ENCODE results near the gene FALEC.
"Not testable (repeated sequence)": the region's sequence is repeated elsewhere in the genome, so short reads cannot be mapped to it uniquely, and the experiment has no call there.

The FALEC gene

DNA sequence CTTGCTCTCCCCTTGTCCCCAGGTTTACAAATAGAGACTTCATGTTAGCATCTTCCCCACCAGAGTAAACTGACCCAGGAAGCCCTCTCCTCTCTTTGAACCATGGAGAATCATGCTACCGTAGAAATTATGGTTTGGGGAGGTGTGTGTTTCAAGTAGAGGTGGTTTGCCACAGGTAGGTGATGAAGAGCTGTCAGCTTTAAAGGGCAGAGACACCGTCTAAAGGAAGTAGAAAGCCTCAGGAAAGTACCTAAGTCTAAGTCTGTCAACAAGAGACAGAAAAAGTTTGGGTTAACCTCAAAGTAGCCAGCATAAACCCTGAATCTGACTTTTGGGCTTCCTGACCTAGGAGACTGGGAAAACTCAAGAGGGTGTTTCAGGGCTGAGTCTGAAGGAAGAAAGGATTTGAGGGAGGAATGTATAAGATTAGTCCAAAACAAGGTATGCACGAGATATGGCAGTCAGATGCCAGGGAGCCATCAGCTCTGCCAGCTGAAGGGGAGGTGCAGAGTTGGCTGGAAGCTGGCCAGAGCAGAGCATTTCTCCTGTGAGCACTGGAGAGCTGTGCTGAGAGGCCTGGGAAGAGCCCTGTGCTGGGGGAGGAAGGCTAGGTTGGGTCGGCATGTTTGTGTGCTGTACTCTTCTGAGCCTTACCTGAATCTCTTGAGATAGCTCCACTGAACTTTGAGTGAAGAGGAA is 47.9 kb downstream of the FALEC start:
- Histone ChIP-seq H3K9ac (ENCODE audit: low read depth, low read length) (peak overlapping the region; percentile 92; the same call in 1 of the 2 replicates), H3K4me3 (ENCODE audit: low read length) (peak overlapping the region; percentile 92; the same call in 1 of the 2 replicates), H3K36me3 (ENCODE audit: insufficient read depth, low read depth, low read length) (no peaks in the 10 kb centered on the region), H3K4me1 (ENCODE audit: insufficient read depth, low read length) (peaks cover 45% of the 10 kb centered on the region), H3K9me3 (ENCODE audit: insufficient read depth, low read depth, low read length) (no peaks in the 10 kb centered on the region), H3K27me3 (ENCODE audit: insufficient read depth, low read length) (no peaks in the 10 kb centered on the region), H3K27ac (ENCODE audit: low read length) (peak overlapping the region; percentile 58)

DNA sequence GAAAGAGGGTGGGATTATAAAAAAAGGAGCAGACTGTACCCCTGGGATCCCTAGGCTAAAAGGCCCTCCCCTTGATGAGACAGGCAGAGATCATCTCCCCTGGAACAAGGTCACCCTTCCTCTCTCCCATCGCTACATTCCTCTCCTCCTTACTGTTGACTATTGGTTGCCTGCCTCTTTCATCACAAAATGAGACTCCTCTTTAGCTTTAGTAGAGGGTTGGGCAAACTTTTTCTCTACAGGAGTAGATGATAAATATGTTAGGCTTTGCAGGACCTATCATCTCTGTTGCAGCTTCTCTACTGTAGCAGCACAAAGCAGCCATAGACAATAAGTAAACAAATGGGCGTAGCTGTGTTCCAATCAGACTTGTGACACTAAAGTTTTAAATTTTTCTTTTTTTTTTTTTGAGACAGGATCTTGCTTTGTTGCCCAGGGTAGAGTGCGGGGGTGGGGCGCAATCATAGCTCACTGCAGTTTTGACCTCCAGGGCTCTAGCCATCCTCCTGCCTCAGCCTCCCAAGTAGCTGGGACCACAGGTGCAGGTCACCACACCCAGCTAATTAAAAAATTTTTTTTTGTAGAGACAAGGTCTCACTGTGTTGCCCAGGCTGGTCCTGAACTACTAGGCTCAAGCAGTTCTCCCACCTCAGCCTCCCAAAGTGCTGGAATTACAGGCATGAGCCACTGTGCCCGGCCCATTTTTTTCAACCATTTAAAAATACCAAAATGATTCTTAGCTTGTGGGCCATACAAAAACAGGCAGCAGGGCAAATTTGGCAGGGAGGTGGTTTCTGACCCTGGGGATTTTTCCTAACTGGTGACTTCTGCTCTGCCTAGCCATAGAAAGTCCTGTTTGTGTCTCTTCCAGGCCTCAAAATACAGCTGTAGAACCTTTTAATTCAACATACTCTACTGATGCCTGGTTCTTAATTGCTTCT is 48.8 kb downstream of the FALEC start:
- H3K27ac ChIP-seq (ENCODE audit: low read length), result peak overlapping the region; percentile 58
- peak overlapping the region; percentile 5; the same call in 1 of the 2 replicates for H3K9ac ChIP-seq (ENCODE audit: low read depth, low read length)
- no peaks in the 10 kb centered on the region for H3K9me3 ChIP-seq (ENCODE audit: insufficient read depth, low read depth, low read length)
- H3K4me3 ChIP-seq (ENCODE audit: low read length), result no peak overlapping the region
- peaks cover 51% of the 10 kb centered on the region for H3K4me1 ChIP-seq (ENCODE audit: insufficient read depth, low read length)
- H3K27me3 ChIP-seq (ENCODE audit: insufficient read depth, low read length), result no peaks in the 10 kb centered on the region
- H3K36me3 ChIP-seq (ENCODE audit: insufficient read depth, low read depth, low read length), result no peaks in the 10 kb centered on the region

GRCh38 chr1:150565240-150565991 is 49.9 kb downstream of the FALEC start:
- H3K9me3 ChIP-seq (ENCODE audit: insufficient read depth, low read depth, low read length); H3K9ac ChIP-seq (ENCODE audit: low read depth, low read length); H3K36me3 ChIP-seq (ENCODE audit: insufficient read depth, low read depth, low read length); H3K27me3 ChIP-seq (ENCODE audit: insufficient read depth, low read length); H3K4me3 ChIP-seq (ENCODE audit: low read length); H3K27ac ChIP-seq (ENCODE audit: low read length): not testable (repeated sequence)
- H3K4me1 ChIP-seq (ENCODE audit: insufficient read depth, low read length), result peaks cover 56% of the 10 kb centered on the region

- H3K9ac ChIP-seq (ENCODE audit: low read depth, low read length), result peak overlapping the region; percentile 90; the same call in 1 of the 2 replicates
- H3K4me1 ChIP-seq (ENCODE audit: insufficient read depth, low read length), result peaks cover 56% of the 10 kb centered on the region
- H3K36me3 ChIP-seq (ENCODE audit: insufficient read depth, low read depth, low read length), result peaks cover 14% of the 10 kb centered on the region
- peak overlapping the region; percentile 94 for H3K27ac ChIP-seq (ENCODE audit: low read length)
- no peaks in the 10 kb centered on the region for H3K27me3 ChIP-seq (ENCODE audit: insufficient read depth, low read length)
- no peaks in the 10 kb centered on the region for H3K9me3 ChIP-seq (ENCODE audit: insufficient read depth, low read depth, low read length)
- H3K4me3 ChIP-seq (ENCODE audit: low read length), result peak overlapping the region; percentile 62; the same call in 1 of the 2 replicates
Measured at GRCh38 chr1:150566589-150567340, 51.2 kb downstream of the FALEC start.

DNA sequence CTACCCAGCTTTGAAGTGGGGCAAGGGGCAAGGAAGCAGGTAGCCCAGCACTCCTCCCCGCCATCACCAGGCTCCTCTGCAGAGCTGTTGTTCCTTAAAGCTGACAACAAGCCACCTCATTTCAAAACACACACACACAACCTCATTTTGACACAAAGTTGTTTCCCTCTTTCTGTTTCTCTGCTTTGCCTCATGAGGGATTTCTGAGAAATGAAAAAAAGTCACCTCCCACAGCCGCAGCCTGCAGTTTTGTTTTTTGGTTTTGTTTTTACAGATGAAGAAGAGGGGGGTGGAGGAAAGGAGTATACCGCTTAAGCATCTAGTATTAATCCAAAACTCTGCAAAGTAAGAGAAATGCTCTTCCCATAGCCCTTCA is 51.8 kb downstream of the FALEC start:
- Histone ChIP-seq H3K4me3 (ENCODE audit: low read length) (peak overlapping the region; percentile 62), H3K9me3 (ENCODE audit: insufficient read depth, low read depth, low read length) (no peaks in the 10 kb centered on the region), H3K9ac (ENCODE audit: low read depth, low read length) (peak overlapping the region; percentile 90; the same call in 1 of the 2 replicates), H3K36me3 (ENCODE audit: insufficient read depth, low read depth, low read length) (peaks cover 15% of the 10 kb centered on the region), H3K27ac (ENCODE audit: low read length) (peak overlapping the region; percentile 94), H3K27me3 (ENCODE audit: insufficient read depth, low read length) (no peaks in the 10 kb centered on the region), H3K4me1 (ENCODE audit: insufficient read depth, low read length) (peaks cover 55% of the 10 kb centered on the region)

GRCh38 chr1:150567717-150568593 is 52.4 kb downstream of the FALEC start:
- Histone ChIP-seq H3K36me3 (ENCODE audit: insufficient read depth, low read depth, low read length) (peaks cover 21% of the 10 kb centered on the region), H3K4me3 (ENCODE audit: low read length) (peak overlapping the region; percentile 62), H3K9ac (ENCODE audit: low read depth, low read length) (peak overlapping the region; percentile 90), H3K27ac (ENCODE audit: low read length) (peak overlapping the region; percentile 94), H3K4me1 (ENCODE audit: insufficient read depth, low read length) (peaks cover 51% of the 10 kb centered on the region), H3K27me3 (ENCODE audit: insufficient read depth, low read length) (no peaks in the 10 kb centered on the region), H3K9me3 (ENCODE audit: insufficient read depth, low read depth, low read length) (no peaks in the 10 kb centered on the region)

DNA sequence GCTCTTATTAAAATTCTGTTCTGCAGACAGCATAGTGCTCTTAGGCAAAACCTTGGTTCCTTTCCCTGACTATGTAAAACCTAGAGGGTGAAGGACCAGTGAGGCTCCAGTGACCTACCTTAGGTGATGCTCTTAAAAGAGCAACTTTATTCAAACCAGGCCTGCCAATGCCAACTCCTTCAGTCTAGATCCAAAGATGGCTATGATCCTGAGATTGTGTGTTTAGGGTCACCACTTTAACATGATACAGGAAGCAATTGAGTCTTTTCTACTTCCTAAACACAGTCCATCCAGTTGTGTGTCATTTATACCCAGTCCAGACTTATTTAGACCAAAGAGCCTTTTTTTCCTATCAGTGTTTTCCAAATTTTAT is 53.0 kb downstream of the FALEC start:
- Histone ChIP-seq H3K4me3 (ENCODE audit: low read length) (peak overlapping the region; percentile 62), H3K36me3 (ENCODE audit: insufficient read depth, low read depth, low read length) (peaks cover 28% of the 10 kb centered on the region), H3K9me3 (ENCODE audit: insufficient read depth, low read depth, low read length) (no peaks in the 10 kb centered on the region), H3K9ac (ENCODE audit: low read depth, low read length) (peak overlapping the region; percentile 90), H3K4me1 (ENCODE audit: insufficient read depth, low read length) (peaks cover 51% of the 10 kb centered on the region), H3K27ac (ENCODE audit: low read length) (peak overlapping the region; percentile 94), H3K27me3 (ENCODE audit: insufficient read depth, low read length) (no peaks in the 10 kb centered on the region)

DNA sequence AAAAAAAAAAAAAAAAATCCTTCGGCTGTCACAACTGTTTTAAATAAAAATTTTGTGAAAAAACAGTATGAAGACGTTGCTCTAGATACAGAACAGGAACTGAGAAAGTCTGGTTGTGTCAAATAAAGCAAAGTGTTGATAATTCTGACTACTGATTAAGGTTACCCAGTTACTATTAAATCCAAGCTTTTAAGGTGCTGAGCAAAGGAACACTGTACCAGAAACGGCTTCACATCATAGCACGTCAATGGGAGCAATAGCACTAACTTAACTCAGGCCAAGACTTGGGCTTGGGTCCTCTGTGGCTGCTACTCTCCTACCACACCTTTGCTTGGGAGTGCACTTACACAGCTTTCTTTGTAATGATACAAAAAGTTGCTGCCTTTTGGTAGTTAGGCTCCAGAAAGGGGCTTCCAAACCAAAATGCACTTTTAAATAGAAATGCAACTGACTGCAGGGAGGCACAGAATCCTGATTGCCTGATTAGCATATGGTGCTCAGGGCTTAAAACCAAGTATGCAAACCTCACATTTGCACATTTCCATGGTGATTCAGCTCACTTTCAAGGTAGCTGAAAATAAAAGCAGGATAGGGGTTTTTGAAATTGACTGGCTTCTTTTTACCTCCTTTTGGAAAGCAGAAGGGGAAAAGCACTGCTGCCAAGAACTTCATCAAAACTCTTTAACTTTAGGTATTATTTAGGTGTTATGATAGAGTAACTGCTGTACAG is 57.5 kb downstream of the FALEC start:
- Histone ChIP-seq H3K9me3 (ENCODE audit: insufficient read depth, low read depth, low read length) (no peaks in the 10 kb centered on the region), H3K27ac (ENCODE audit: low read length) (no peak overlapping the region), H3K4me3 (ENCODE audit: low read length) (peak overlapping the region; percentile 3; the same call in 1 of the 2 replicates), H3K4me1 (ENCODE audit: insufficient read depth, low read length) (peaks cover 51% of the 10 kb centered on the region), H3K9ac (ENCODE audit: low read depth, low read length) (no peak overlapping the region), H3K36me3 (ENCODE audit: insufficient read depth, low read depth, low read length) (peaks cover 73% of the 10 kb centered on the region), H3K27me3 (ENCODE audit: insufficient read depth, low read length) (no peaks in the 10 kb centered on the region)

DNA sequence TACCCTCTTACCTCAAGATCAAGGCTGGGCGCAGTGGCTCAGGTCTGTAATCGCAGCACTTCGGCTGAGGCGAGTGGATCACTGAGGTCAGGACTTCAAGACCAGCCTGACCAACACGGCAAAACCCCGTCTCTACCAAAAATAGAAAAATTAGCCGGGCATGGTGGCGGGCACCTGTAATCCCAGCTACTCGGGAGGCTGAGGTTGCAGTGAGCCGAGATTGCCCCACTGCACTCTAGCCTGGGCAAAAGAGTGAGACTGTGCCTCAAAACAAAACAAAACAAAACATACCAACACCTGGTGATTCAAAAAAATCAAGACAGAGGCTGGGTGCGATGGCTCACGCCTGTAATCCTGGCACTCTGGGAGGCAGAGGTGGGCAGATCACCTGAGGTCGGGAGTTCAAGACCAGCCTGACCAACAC is 58.1 kb downstream of the FALEC start:
- H3K9me3 ChIP-seq (ENCODE audit: insufficient read depth, low read depth, low read length); H3K9ac ChIP-seq (ENCODE audit: low read depth, low read length); H3K27ac ChIP-seq (ENCODE audit: low read length); H3K27me3 ChIP-seq (ENCODE audit: insufficient read depth, low read length): not testable (repeated sequence)
- H3K4me1 ChIP-seq (ENCODE audit: insufficient read depth, low read length), result peaks cover 47% of the 10 kb centered on the region
- peak overlapping the region; percentile 3; the same call in 1 of the 2 replicates for H3K4me3 ChIP-seq (ENCODE audit: low read length)
- peaks cover 78% of the 10 kb centered on the region for H3K36me3 ChIP-seq (ENCODE audit: insufficient read depth, low read depth, low read length)

All from iPS-20b (cell line).